ENCODE results near the gene OR51L1. TPM values are rescaled to one million over a fixed set of nuclear protein-coding genes. Genes with fewer than 3 reads are reported as not detected.

The OR51L1 gene
- total and polyA plus RNA-seq, 2 of the 8 experiments (the other 6 are each of a cell fraction or from before 2014, with no cell fraction given), result not detected

DNA sequence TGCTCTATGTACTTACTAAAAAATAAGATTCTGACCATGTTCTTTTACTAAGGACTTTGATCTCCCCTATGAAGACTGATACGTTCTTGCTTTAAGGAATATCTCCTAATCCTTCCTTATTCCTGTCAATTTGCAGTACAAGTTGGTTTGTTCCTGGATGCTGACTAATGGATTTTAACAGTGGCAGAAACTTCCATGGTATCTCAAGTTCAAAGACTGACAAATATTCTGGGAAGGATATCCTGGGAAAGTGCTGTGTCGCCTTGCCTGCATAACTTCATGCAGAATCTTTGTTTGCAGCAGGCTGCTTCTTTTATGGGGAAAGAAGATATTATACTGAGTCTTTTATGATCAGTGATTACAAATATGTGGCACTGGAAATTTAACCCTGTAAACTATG, 43.3 kb downstream of the OR51L1 start:
- no peak overlapping the region for H2BK5ac ChIP-seq (ENCODE audit: low read depth, low read length)
- H4K91ac ChIP-seq (replicated peaks; ENCODE audit: insufficient read length, low read length), result no peak overlapping the region
- H3K4me1 ChIP-seq (replicated peaks in 1 of 4; ENCODE audit: control insufficient read depth in 3 of 4, insufficient read depth in 4 of 4, low read length in 3 of 4), result no peaks in the 10 kb centered on the region
- no peak overlapping the region for H3K14ac ChIP-seq (ENCODE audit: insufficient read length)
- no peak overlapping the region for H3K56ac ChIP-seq (replicated peaks; ENCODE audit: insufficient read length, low read depth, low read length)
- no peak overlapping the region for H3K23ac ChIP-seq (ENCODE audit: insufficient read length)
- POLR2A ChIA-PET (ENCODE audit: partially characterized antibody), result no interaction called here
- H2AFZ ChIP-seq (ENCODE audit: low read length), result peak overlapping the region; percentile 11; the same call in 1 of the 2 replicates
- no peak overlapping the region for H2BK12ac ChIP-seq (ENCODE audit: low read depth, low read length)
- no peaks in the 10 kb centered on the region for H3K36me3 ChIP-seq (ENCODE audit: control insufficient read depth in 2 of 4, insufficient read depth in 4 of 4, low read length in 3 of 4)
- H3K9ac ChIP-seq (replicated peaks in 1 of 4; ENCODE audit: extremely low read depth in 1 of 4, low read depth in 3 of 4, low read length in 3 of 4), result no peak overlapping the region
- CTCF ChIA-PET (ENCODE audit: partially characterized antibody), result no interaction called here
- H3K23me2 ChIP-seq (ENCODE audit: low read depth, low read length), result peaks cover 1% of the 10 kb centered on the region; the same call in 1 of the 2 replicates
- no peak overlapping the region for H3K4me2 ChIP-seq (ENCODE audit: insufficient read depth in 1 of 2, low read depth in 2 of 2, low read length in 2 of 2)
- no peak overlapping the region for H2AK5ac ChIP-seq (ENCODE audit: low read depth, low read length)
- no peak overlapping the region for H2BK20ac ChIP-seq (ENCODE audit: low read length)
- no peaks in the 10 kb centered on the region for H3K9me3 ChIP-seq (ENCODE audit: insufficient read depth in 2 of 2, low read depth in 1 of 2, low read length in 1 of 2)
- TF ChIP-seq EGR1 (IDR thresholded peaks at IDR 0.05; ENCODE audit: borderline replicate concordance, low read depth, low read length) (no peak), MAFK (IDR thresholded peaks at IDR 0.05; ENCODE audit: low read depth, low read length) (0 out of 2 replicates have a peak, but pooled peaks have one; percentile 30), RNF2 (IDR thresholded peaks at IDR 0.05; ENCODE audit: borderline replicate concordance, low read depth, low read length, missing control alignments, poor library complexity, severe bottlenecking) (no peak)
- no peaks in the 10 kb centered on the region for H3K79me2 ChIP-seq (ENCODE audit: control insufficient read depth in 1 of 2, insufficient read depth in 2 of 2, low read length in 2 of 2)
- FAIRE-seq (no peak), DNase-seq (ENCODE audit: low read depth in 1 of 2, low spot score in 2 of 2) (no peak)
- H3K27ac ChIP-seq (ENCODE audit: low read depth, low read length), result no peak overlapping the region
- H4K5ac ChIP-seq (ENCODE audit: insufficient read length, low read depth, low read length), result no peak overlapping the region
- no peaks in the 10 kb centered on the region for H3K79me1 ChIP-seq (ENCODE audit: low read depth, low read length)
- H2BK15ac ChIP-seq (ENCODE audit: low read length), result no peak overlapping the region
- no peak overlapping the region for H2BK120ac ChIP-seq (replicated peaks; ENCODE audit: low read depth, low read length)
- H4K20me1 ChIP-seq (replicated peaks in 1 of 2; ENCODE audit: control insufficient read depth in 1 of 2, insufficient read depth in 2 of 2, low read length in 2 of 2), result no peaks in the 10 kb centered on the region
- WGBS, 2 experiments (ENCODE audit: extremely low coverage in 1 of 2, insufficient coverage in 1 of 2, insufficient read length in 1 of 2, insufficient replicate concordance in 2 of 2, low coverage in 1 of 2, low lambda C conversion rate in 2 of 2, missing lambda C conversion rate in 1 of 2), result 62% methylated on average over 2 of the region's 2 CpGs; no CpG with 5 or more reads in 1 of the 2 experiments
- no peak overlapping the region for H3K4me3 ChIP-seq (ENCODE audit: extremely low read depth in 1 of 4, insufficient read depth in 2 of 4, low read depth in 3 of 4, low read length in 4 of 4)
- no peak overlapping the region for H3K4ac ChIP-seq (replicated peaks; ENCODE audit: insufficient read length, low read depth, low read length)
- no peaks in the 10 kb centered on the region for H3K27me3 ChIP-seq (replicated peaks in 1 of 4; ENCODE audit: control insufficient read depth in 3 of 4, extremely low read depth in 1 of 4, insufficient read depth in 3 of 4, low read length in 3 of 4)
- H3K18ac ChIP-seq (ENCODE audit: extremely low read depth, low read length), result no peak overlapping the region
- H4K8ac ChIP-seq (ENCODE audit: extremely low read depth, insufficient read depth, low read length), result no peak overlapping the region
